ENCODE results near the gene NAMPT.

The NAMPT gene

DNA sequence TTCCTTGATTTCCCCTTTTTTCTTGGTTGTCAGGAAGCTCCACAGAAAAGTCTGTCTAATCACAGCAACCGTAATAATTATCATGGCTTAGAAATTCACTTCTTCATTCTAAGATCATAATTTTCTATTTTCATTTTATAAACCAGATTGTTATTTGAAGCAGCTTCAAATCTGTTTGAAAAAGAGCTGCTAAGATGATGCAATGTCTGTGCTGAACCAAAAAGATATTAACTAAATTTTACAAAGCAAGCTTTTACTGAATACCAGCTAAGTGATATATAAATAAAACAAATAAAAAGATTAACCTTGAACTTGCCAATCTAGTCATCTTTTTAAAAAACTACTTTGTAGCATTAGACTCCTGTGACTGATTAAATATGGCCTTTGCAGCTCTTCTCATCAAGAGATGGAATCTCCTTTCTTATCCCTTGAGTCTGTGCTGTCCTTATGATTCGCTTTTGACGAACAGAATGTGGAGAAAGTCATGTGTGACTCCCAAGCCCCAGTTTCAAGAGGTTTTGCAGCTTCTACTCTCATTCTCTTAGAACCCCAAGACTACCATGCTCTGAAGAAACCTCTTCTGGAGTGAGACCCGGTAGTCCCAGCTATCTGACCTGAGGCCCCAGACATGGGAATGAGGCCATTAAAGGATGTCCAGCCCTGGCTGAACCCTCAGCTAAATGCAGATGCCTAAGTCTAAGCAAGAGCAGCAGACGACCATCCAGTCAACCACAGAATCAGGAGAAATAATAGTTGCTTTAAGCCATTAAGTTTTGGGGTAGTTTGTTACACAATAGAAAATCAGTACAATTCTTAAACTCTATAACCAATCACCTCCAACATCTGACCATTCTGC is 14.4 kb downstream of the NAMPT start:
- DNase-seq = no peak

DNA sequence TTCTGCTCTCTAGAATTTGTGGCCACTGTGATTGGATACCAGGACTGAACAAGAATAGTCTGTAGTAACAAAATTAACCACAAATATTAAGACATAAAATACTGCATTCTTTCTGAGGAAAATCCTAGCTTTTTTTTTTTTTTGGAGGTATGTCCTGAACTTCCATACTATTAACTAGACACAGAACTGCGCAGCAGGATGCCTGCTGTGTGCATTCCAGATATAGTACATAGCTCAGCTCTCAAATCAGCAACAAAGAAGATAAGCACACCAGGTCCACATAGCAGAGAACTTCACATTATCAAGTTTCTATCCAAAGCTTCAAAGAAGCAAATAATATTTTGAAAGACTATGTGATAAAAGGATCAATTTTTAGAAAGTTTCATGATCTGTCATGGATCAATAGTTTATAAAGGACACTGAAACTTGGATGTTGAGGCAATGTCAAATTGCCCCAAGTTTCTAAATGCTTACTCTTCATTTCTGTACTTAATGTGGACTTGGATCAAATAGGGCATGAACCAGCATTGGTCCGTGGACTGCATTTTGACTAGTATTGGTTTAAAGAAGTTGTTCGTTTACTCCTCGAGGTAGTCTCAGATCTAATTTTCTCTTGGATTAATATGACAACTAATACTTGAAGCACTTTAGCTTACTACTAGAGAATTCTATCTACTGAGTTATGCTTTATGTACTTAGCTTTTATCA is 15.4 kb downstream of the NAMPT start:
- DNase-seq = no peak

DNA sequence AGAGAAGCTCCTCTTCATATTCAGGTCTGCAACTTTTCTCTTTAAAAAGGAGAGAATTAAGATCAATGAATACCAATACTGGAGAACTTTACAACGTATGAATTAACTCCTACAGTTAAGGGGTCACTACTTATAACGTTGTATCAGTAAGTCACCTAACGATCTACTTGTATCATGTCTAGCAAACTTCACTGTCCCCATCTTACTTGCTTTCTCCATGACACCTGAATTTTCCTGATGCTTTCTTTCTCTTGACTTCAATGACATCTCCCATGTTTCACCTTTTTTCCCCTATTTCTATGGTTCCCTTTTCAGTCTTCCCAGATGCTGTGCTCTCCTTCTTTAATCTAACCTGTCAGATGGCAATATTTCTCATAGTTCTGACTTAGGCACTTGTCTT is 19.6 kb downstream of the NAMPT start:
- no peak for DNase-seq

DNA sequence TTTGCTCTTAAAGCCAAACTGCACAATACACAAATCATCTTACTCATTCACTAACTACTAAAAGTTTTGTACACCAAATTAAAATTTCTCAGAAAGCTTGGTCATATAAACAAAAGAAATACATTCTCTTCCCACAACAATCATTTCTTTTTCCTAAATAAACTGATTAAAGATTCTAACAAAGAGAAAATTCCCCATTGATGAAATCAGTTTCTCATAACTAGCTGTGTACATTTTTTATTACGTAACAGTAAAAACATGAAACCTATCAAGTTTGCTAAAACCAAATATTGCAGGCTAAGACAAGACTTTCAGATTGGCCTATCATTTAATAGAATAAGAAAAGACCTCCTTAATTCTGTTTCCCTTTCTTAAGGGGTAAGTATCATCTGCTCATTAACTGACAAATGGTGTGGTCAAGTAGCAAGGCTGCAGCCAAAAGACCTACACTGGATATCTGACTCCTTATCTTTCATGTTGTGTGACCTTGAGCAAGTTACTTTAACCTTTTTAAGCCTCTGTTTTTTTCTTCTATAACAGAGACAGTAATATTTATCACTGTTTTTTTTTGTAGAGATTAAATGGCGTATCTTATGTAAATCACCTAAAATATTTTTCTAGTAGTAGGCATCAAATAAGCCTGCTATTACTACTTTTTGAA is 22.4 kb downstream of the NAMPT start:
- no peak for DNase-seq

DNA sequence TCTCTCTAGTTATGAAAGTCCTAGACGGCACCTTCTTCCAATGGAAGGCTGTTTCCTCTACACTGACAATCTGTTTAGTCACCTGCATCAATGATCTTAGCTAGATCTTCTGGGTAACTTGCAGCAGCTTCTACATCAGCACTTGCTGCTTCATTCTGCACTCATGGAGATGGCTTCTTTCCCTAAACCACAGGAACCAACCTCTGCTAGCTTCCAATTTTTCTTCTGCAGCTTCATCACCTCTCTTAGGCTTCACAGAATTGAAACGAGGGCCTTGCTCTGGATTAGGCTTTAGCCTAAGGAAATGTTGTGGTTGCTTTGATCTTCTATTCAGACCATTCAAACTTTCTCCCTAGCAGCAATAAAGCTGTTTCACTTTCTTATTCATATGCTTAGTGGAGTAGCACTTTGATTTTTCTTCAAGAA is 24.6 kb downstream of the NAMPT start:
- no peak for DNase-seq

GRCh38 chr7:106258789-106259188 is 26.0 kb downstream of the NAMPT start:
- DNase-seq = no peak

GRCh38 chr7:106257752-106258151 is 27.0 kb downstream of the NAMPT start:
- no peak for DNase-seq

DNA sequence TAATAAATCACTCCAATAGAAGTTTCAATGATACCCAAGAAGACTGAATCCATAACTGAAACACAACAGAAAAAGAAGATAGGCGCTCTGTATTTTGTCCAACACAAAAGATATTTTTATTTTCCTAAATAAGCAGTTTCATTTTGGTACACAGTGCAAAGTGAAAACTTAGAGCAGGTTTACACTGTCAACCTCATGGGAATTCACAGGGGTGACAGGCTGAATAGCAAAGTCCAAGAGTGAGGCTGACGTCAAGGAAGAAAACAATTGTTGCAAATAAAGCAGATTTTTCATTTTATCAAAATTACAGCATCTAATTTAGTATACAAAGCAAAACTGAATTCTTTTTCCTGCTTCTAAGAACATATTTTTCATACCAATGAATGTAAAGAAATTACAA is 28.6 kb downstream of the NAMPT start:
- no peak for DNase-seq

DNA sequence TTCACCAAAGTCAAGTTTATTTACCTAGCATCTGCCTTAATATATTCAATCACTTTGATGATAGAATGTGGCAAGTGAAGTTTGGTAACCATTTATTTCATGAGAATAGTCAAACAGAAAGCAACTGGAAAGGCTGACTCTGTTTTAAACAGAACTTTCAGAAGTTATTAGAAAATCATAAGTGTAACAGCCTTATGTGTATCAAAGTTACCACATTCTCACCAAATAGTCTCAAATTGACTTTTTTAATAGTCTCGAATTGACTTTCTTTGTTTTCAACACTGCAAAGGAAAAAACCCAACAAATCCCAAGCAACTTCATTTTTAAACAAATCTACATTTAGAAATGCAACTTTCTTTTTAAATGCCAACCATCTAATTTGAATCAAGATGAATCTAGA is 29.5 kb downstream of the NAMPT start:
- no peak for DNase-seq

- DNase-seq = no peak
Observed at GRCh38 chr7:106254525-106255116, 30.2 kb downstream of the NAMPT start.

DNA sequence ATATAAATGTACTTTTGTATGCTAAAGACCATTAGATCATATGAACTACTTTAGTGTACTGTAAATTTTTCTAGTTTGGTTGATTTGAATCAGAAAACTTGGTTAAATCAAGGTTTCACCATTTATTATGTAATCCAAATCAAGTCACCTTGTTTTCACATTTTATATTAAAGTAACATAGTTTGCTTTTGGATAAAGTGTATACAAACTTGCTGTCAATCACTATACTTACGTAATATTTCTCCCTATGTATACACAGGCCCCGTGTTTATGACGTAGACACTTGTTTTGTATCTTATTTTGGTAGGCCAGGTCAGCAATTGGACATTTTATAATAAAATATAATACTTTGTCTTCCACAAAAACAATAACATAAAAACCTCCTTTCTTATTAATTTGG is 32.2 kb downstream of the NAMPT start:
- DNase-seq = no peak

- no peak for DNase-seq
Observed at GRCh38 chr7:106249488-106249887, 35.3 kb downstream of the NAMPT start.

- no peak for DNase-seq
Observed at GRCh38 chr7:106248600-106248999, 36.2 kb downstream of the NAMPT start.

DNA sequence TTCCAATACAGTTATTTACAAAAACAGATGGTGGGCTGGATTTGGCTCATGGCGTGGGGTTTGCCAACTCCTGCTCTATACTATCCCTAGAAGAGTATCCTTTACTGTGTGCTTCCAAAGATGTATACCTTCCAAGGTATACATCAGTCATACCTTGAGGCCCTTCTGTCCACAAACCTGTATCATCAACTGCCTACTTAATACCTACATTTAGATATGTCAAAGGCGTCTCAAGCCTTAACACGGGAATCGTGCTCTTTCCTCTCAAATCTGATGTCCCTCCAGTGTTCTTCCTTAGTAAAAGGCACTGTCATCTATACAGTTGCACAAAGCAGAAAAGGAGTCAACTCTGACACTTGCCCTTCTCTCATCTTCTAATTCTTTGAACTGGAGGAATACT is 36.9 kb downstream of the NAMPT start:
- DNase-seq = no peak

DNA sequence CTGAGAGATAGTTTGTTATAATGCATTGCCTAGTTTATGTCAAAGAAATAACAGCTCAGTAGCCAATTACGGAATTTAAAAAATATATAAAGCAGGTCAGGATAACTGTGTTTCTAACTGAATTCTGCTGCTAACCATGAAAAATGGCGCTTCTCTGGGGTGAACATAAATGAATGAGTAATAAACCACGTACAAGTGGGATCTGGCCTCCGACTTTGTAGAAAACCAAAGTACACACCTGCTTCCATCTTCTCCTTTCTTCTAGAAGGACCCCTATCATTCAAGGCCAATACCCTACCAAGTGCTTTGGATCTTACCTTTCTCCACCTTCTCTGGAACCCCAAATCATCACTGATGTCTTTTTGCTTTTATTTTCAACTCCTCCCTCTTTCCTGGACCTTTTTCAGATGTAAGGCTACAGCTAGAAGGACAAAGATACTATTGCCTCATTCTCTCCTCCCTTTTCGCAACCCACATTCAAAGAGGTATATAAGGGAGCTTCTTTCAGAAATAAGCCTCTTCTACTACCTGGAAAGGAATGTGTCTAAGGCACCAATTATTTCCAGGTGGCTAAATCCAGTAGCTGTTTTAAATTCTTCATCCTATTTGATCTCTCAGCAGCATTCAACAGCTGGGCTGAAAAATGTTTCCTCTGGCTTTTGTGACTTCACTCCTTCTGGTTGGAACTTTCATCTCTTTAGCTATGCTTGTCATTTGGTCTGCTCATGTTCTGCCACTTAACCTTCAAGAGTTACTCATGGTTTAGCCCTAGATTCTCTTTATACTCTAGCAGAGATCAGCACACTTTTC is 37.7 kb downstream of the NAMPT start:
- DNase-seq = no peak

- no peak for DNase-seq
Observed at GRCh38 chr7:106243893-106244292, 40.9 kb downstream of the NAMPT start.

DNA sequence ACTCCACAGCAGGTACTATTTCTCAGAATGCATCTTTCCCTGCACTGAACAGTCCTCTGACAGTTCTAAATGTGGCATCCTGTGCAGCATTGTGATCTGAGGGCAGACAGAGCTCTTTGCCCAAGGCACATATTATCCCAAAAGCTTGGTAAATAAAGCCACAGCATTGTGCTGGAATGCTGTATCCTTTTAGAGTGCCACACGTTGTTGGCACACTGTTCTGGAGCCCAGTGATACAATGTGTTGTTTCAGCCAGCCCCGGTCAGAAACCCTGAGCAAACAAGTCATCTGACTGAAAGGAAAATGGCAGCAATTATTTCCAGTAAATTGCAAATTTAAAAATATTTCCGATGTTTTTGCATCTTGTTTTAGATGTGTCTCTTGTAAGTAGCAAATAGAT is 45.4 kb downstream of the NAMPT start:
- DNase-seq = no peak

GRCh38 chr7:106238830-106239229 is 46.0 kb downstream of the NAMPT start:
- DNase-seq = no peak

- no peak for DNase-seq
Observed at GRCh38 chr7:106236065-106236464, 48.7 kb downstream of the NAMPT start.

GRCh38 chr7:106234425-106234824 is 50.4 kb downstream of the NAMPT start:
- no peak for DNase-seq

DNA sequence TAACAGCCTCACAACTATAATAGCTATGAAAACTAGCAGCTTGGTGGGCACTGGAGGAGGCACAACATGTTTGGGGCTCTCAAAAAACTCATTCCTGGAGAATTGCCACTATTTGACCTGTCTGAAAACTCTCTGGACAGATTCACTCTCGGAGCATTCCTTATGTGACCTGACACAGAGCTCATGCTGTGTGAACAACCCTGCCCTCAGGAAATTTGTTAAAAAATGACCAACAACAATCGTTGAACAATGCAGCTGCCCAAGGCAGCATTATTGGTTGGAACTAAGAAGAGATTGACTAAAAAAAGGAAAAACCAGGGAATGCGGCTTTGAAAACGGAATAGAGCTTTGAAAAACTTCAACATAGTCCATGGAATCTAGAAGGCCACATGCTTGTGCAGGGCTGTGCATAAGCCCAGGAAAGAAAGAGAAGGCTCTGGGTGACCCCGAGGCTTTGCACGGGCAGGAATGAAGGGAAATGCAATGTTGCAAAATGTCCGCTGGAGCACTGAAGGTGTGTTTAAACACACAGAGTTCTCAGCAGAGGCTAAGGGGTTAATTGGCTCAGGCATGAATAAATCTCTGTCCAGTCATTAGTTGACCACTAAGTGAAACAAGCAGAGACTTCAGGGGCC is 52.8 kb downstream of the NAMPT start:
- no peak for DNase-seq

- DNase-seq = no peak
Observed at GRCh38 chr7:106225856-106226255, 58.9 kb downstream of the NAMPT start.
